ENCODE measurements around the gene BPNT1.
A peak's percentile ranks its signal among the peaks of the same experiment; 100 is the strongest.
"Not testable (repeated sequence)": the region's sequence is repeated elsewhere in the genome, so short reads cannot be mapped to it uniquely, and the experiment has no call there.

Gene BPNT1

DNA sequence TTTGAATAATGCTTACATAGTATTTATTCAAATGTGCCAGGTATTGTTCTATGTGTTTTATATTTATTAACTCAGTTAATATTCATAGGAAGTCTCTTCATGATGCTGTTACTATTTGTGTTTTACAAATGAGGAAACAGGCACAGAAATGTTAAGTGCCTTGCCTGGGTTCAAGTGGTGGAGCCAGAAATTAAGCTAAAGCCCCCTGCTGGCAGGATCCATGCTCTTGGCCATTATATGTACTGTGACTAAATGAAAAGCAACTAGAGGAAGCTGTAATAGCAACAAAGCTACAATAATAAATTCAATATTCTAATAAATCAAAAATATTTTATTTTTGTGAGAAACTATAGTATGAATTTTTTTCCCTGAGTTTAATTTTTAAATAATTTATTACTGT lies 34.3 kb upstream of the BPNT1 start:
- H3K9me3 ChIP-seq (ENCODE audit: control extremely low read depth in 1 of 5, control insufficient read depth in 4 of 5, insufficient read depth in 2 of 5, low read depth in 1 of 5, low read length in 4 of 5): no peaks in the 10 kb centered on the region
- ChIA-PET CTCF (interaction anchor here (1.2 to 3.6 kb wide), 6 partner anchors 8 to 67 kb away, joined by 3 to 15 read pairs (median 8); no protein-coding TSS in a partner anchor), POLR2A (interaction anchor here (1.1 kb wide), 1 partner anchor 13 kb away, joined by 3 read pairs; no protein-coding TSS in a partner anchor)
- no peak overlapping the region for H3K4me3 ChIP-seq (ENCODE audit: control insufficient read depth in 1 of 7, extremely low read depth in 1 of 7, insufficient read depth in 4 of 7, low read depth in 2 of 7, low read length in 6 of 7)
- H3K4me1 ChIP-seq (ENCODE audit: control extremely low read depth in 1 of 4, control insufficient read depth in 4 of 4, insufficient read depth in 4 of 4, low read length in 3 of 4): peaks cover 0 to 5% (median 1%) of the 10 kb centered on the region in 4 experiments
- peaks cover 12 to 34% (median 15%) of the 10 kb centered on the region in 4 experiments for H3K36me3 ChIP-seq (ENCODE audit: control insufficient read depth in 4 of 4, insufficient read depth in 4 of 4, low read length in 3 of 4)
- no peaks in the 10 kb centered on the region for H3K27me3 ChIP-seq (replicated peaks in 2 of 5; ENCODE audit: control insufficient read depth in 4 of 5, insufficient read depth in 5 of 5, low read length in 4 of 5)
- H3K27ac ChIP-seq (ENCODE audit: insufficient read depth in 1 of 2, low read depth in 1 of 2, low read length in 2 of 2, poor library complexity in 1 of 2, severe bottlenecking in 2 of 2): no peak overlapping the region
- DNase-seq: peak; percentile 22 to 46 (median 46)

DNA sequence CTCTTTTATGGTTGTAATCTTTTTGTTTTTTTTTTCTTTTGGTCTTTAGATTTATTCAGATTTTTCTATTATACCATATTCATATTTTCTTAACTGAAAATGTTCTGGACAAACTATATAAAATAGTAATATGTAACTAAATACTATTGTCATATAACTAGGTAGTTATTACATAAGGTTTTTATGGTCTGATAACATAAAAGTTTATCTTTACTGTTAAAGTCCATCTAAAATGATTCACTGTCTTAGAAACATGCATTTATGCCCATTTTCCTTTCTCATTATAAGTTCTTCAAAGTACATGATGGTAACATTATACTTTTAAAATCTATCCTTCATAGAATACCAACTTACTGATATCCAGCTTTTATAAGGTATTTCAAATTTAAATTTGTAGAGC lies 33.5 kb upstream of the BPNT1 start:
- Histone ChIP-seq H3K36me3 (ENCODE audit: control insufficient read depth in 4 of 4, insufficient read depth in 4 of 4, low read length in 3 of 4) (peaks cover 5 to 28% (median 11%) of the 10 kb centered on the region in 4 experiments), H3K27ac (ENCODE audit: insufficient read depth in 1 of 2, low read depth in 1 of 2, low read length in 2 of 2, poor library complexity in 1 of 2, severe bottlenecking in 2 of 2) (peak overlapping the region in 1 of 2 experiments; percentile 6), H3K4me3 (ENCODE audit: control insufficient read depth in 1 of 7, extremely low read depth in 1 of 7, insufficient read depth in 4 of 7, low read depth in 2 of 7, low read length in 6 of 7) (no peak overlapping the region), H3K9me3 (ENCODE audit: control extremely low read depth in 1 of 5, control insufficient read depth in 4 of 5, insufficient read depth in 2 of 5, low read depth in 1 of 5, low read length in 4 of 5) (no peaks in the 10 kb centered on the region), H3K4me1 (ENCODE audit: control extremely low read depth in 1 of 4, control insufficient read depth in 4 of 4, insufficient read depth in 4 of 4, low read length in 3 of 4) (peaks cover 0 to 5% (median 1%) of the 10 kb centered on the region in 4 experiments), H3K27me3 (replicated peaks in 2 of 5; ENCODE audit: control insufficient read depth in 4 of 5, insufficient read depth in 5 of 5, low read length in 4 of 5) (no peaks in the 10 kb centered on the region)
- ChIA-PET CTCF (interaction anchor here (0.6 to 3.6 kb wide), 5 partner anchors 10 to 124 kb away, joined by 3 to 15 read pairs (median 6); no protein-coding TSS in a partner anchor), POLR2A (no interaction called here)
- no peak for DNase-seq

DNA sequence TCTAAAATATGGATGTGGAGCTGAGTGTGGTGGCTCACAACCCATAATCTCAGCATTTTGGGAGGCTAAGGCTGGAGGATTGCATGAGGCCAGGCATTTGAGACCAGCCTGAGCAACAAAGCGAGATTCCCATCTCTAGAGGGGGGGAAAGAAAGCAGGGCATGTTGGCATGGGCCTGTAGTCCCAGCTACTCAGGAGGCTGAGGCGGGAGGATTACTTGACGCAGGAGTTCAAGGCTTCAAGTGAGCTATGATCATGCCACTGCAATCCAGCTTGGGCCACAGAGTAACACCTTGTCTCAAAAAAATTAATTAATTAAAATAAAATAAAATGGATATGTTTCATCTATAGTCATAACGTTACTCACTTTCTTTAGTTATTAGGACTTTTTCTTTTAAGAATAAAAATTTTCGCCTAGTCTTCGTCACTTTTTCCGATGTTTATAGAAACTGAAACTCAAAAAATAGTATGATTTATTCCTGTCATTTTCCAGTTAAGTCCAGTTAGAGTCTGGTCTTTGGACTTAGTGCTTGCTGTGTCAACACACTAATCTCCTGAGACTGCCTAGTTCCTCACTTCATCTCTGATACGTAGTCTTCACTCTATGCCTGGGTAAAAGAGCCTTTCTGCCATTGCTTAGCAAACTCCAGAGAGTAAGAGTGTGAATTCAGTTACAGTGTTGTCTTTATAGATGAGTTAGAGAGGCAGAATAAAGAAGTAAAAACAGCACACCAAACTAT lies 32.4 kb upstream of the BPNT1 start:
- CTCF ChIA-PET: interaction anchor here (3.6 kb wide), 1 partner anchor 9 kb away, joined by 15 read pairs; no protein-coding TSS in a partner anchor
- DNase-seq: no peak
- H3K27ac ChIP-seq (ENCODE audit: insufficient read depth in 1 of 2, low read depth in 1 of 2, low read length in 2 of 2, poor library complexity in 1 of 2, severe bottlenecking in 2 of 2): no peak overlapping the region
- peaks cover 0 to 5% (median 1%) of the 10 kb centered on the region in 4 experiments for H3K4me1 ChIP-seq (ENCODE audit: control extremely low read depth in 1 of 4, control insufficient read depth in 4 of 4, insufficient read depth in 4 of 4, low read length in 3 of 4)
- H3K4me3 ChIP-seq (ENCODE audit: control insufficient read depth in 1 of 7, extremely low read depth in 1 of 7, insufficient read depth in 4 of 7, low read depth in 2 of 7, low read length in 6 of 7): no peak overlapping the region
- H3K9me3 ChIP-seq (ENCODE audit: control extremely low read depth in 1 of 5, control insufficient read depth in 4 of 5, insufficient read depth in 2 of 5, low read depth in 1 of 5, low read length in 4 of 5): no peaks in the 10 kb centered on the region
- POLR2A ChIA-PET: no interaction called here
- no peaks in the 10 kb centered on the region for H3K27me3 ChIP-seq (replicated peaks in 2 of 5; ENCODE audit: control insufficient read depth in 4 of 5, insufficient read depth in 5 of 5, low read length in 4 of 5)
- WGBS (ENCODE audit: insufficient coverage): 98% methylated on average over 5 of the region's 8 CpGs
- H3K36me3 ChIP-seq (ENCODE audit: control insufficient read depth in 4 of 4, insufficient read depth in 4 of 4, low read length in 3 of 4): peaks cover 9 to 25% (median 11%) of the 10 kb centered on the region in 4 experiments

DNA sequence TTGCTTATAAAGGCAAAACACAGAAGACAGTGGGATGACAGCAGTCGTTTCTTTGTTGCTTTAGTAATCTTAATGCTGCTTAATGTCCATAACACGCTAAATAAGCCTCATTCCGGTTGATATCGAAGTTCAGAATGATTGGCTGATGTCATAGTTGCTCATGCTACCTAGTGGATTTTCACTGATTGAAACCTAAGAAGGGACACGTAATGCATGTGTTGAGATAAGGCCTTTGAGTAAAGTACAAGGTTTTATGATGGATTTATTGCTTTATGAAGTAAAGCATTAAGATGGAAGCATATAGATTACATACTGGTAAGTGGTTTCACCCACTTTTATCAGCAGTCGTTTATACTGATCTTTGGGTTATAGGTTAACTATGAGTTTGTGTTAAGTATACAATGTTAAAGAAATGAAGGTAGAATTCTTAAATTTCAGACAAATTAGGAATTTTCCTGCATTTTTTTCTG lies 29.5 kb upstream of the BPNT1 start:
- ChIA-PET POLR2A (no interaction called here), CTCF (no interaction called here)
- Histone ChIP-seq H3K27ac (ENCODE audit: insufficient read depth in 1 of 2, low read depth in 1 of 2, low read length in 2 of 2, poor library complexity in 1 of 2, severe bottlenecking in 2 of 2) (no peak overlapping the region), H3K9me3 (ENCODE audit: control extremely low read depth in 1 of 5, control insufficient read depth in 4 of 5, insufficient read depth in 2 of 5, low read depth in 1 of 5, low read length in 4 of 5) (no peaks in the 10 kb centered on the region), H3K4me1 (ENCODE audit: control extremely low read depth in 1 of 4, control insufficient read depth in 4 of 4, insufficient read depth in 4 of 4, low read length in 3 of 4) (no peaks in the 10 kb centered on the region), H3K27me3 (replicated peaks in 2 of 5; ENCODE audit: control insufficient read depth in 4 of 5, insufficient read depth in 5 of 5, low read length in 4 of 5) (no peaks in the 10 kb centered on the region), H3K36me3 (ENCODE audit: control insufficient read depth in 4 of 4, insufficient read depth in 4 of 4, low read length in 3 of 4) (peaks cover 5 to 34% (median 18%) of the 10 kb centered on the region in 4 experiments), H3K4me3 (ENCODE audit: control insufficient read depth in 1 of 7, extremely low read depth in 1 of 7, insufficient read depth in 4 of 7, low read depth in 2 of 7, low read length in 6 of 7) (no peak overlapping the region)
- DNase-seq: no peak
- 100% methylated on average over 5 of the region's 6 CpGs for WGBS (ENCODE audit: insufficient coverage)

DNA sequence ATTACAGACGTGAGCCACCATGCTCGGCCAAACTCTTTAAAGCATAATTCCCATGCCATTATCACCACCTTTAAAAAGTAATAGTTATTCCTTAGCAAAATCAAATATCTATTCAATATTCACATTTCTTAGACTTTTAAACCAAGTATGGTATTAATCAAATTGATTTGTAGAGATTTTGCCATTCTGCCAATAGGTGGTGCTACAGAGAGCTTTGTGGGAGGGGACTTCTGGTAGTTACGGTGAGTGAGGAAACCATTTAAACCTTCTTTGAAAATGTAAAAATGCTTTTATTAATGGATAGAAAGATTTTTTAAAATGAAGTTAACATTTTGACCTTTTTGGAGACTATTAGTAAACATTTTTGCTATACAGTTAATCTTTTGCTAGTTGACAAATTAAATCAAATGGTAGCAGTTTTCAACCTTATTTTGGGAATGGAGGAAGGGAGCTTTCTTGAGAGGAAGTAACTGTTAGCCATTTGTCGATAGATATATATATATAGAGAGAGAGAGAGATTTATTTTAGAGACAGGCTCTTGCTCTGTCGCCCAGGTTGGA lies 23.6 kb upstream of the BPNT1 start:
- DNase-seq: peak; percentile 58 to 83 (median 77)
- WGBS (ENCODE audit: insufficient coverage): 89% methylated on average over 4 of the region's 5 CpGs
- ChIA-PET POLR2A (no interaction called here), CTCF (interaction anchor here (0.8 to 2.3 kb wide), 11 partner anchors 9 to 664 kb away, joined by 3 to 15 read pairs (median 3); partner anchors contain the start of genes BPNT1 and IARS2)
- H3K9me3 ChIP-seq (ENCODE audit: control extremely low read depth in 1 of 5, control insufficient read depth in 4 of 5, insufficient read depth in 2 of 5, low read depth in 1 of 5, low read length in 4 of 5): no peaks in the 10 kb centered on the region
- H3K27ac ChIP-seq (ENCODE audit: insufficient read depth in 1 of 2, low read depth in 1 of 2, low read length in 2 of 2, poor library complexity in 1 of 2, severe bottlenecking in 2 of 2): no peak overlapping the region
- H3K36me3 ChIP-seq (ENCODE audit: control insufficient read depth in 4 of 4, insufficient read depth in 4 of 4, low read length in 3 of 4): peaks cover 13 to 49% (median 29%) of the 10 kb centered on the region in 4 experiments
- H3K27me3 ChIP-seq (replicated peaks in 2 of 5; ENCODE audit: control insufficient read depth in 4 of 5, insufficient read depth in 5 of 5, low read length in 4 of 5): no peaks in the 10 kb centered on the region
- H3K4me3 ChIP-seq (ENCODE audit: control insufficient read depth in 1 of 7, extremely low read depth in 1 of 7, insufficient read depth in 4 of 7, low read depth in 2 of 7, low read length in 6 of 7): no peak overlapping the region
- no peaks in the 10 kb centered on the region for H3K4me1 ChIP-seq (ENCODE audit: control extremely low read depth in 1 of 4, control insufficient read depth in 4 of 4, insufficient read depth in 4 of 4, low read length in 3 of 4)

DNA sequence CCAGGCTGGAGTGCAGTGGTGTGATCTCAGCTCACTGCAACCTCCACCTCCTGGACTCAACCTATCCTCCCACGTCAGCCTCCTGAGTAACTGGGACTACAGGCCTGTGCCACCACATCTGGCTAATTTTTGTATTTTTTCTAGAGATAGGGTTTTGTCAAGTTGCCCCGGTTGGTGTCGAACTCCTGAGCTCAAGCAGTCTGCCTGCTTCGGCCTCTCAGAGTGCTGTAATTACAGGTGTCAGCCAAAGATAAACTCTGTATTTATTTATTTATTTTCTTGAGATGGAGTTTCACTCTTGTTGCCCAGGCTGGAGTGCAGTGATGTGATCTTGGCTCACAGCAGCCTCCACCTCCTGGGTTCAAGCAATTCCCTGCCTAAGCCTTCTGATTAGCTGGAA lies 23.0 kb upstream of the BPNT1 start:
- CTCF ChIA-PET: interaction anchor here (1.0 to 2.3 kb wide), 7 partner anchors 8 to 665 kb away, joined by 3 to 15 read pairs (median 4); partner anchors contain the start of gene BPNT1
- H3K27ac ChIP-seq (ENCODE audit: insufficient read depth in 1 of 2, low read depth in 1 of 2, low read length in 2 of 2, poor library complexity in 1 of 2, severe bottlenecking in 2 of 2); H3K4me3 ChIP-seq (ENCODE audit: control insufficient read depth in 1 of 7, extremely low read depth in 1 of 7, insufficient read depth in 4 of 7, low read depth in 2 of 7, low read length in 6 of 7); H3K9me3 ChIP-seq (ENCODE audit: control extremely low read depth in 1 of 5, control insufficient read depth in 4 of 5, insufficient read depth in 2 of 5, low read depth in 1 of 5, low read length in 4 of 5); H3K27me3 ChIP-seq (replicated peaks in 2 of 5; ENCODE audit: control insufficient read depth in 4 of 5, insufficient read depth in 5 of 5, low read length in 4 of 5); DNase-seq; H3K4me1 ChIP-seq (ENCODE audit: control extremely low read depth in 1 of 4, control insufficient read depth in 4 of 4, insufficient read depth in 4 of 4, low read length in 3 of 4); POLR2A ChIA-PET: not testable (repeated sequence)
- WGBS (ENCODE audit: insufficient coverage): 83% methylated on average over 1 of the region's 4 CpGs
- H3K36me3 ChIP-seq (ENCODE audit: control insufficient read depth in 4 of 4, insufficient read depth in 4 of 4, low read length in 3 of 4): peaks cover 14 to 50% (median 31%) of the 10 kb centered on the region in 4 experiments

DNA sequence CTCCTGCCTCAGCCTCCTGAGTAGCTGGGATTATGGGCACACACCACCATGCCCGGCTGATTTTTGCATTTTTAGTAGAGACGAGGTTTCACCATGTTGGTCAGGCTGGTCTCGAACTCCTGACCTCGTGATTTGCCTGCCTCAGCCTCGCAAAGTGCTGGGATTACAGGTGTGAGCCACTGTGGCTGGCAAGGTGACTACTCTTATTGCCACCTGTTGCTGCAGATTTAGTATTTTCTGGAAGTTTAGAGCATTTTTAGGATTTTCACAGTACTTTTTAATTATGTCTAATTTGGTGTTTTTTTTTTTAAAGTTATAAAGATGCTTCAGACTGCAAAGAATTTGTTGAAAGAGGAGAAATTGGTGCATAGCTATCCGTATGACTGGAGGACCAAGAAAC lies 20.9 kb upstream of the BPNT1 start:
- 96% methylated on average over 6 of the region's 6 CpGs for WGBS (ENCODE audit: insufficient coverage)
- DNase-seq: not testable (repeated sequence)
- H3K36me3 ChIP-seq (ENCODE audit: control insufficient read depth in 4 of 4, insufficient read depth in 4 of 4, low read length in 3 of 4): peaks cover 16 to 58% (median 34%) of the 10 kb centered on the region in 4 experiments

More for the DNA sequence above, 20.9 kb upstream of the BPNT1 start:
- POLR2A ChIA-PET; H3K4me3 ChIP-seq (ENCODE audit: control insufficient read depth in 1 of 7, extremely low read depth in 1 of 7, insufficient read depth in 4 of 7, low read depth in 2 of 7, low read length in 6 of 7); H3K9me3 ChIP-seq (ENCODE audit: control extremely low read depth in 1 of 5, control insufficient read depth in 4 of 5, insufficient read depth in 2 of 5, low read depth in 1 of 5, low read length in 4 of 5); H3K27me3 ChIP-seq (replicated peaks in 2 of 5; ENCODE audit: control insufficient read depth in 4 of 5, insufficient read depth in 5 of 5, low read length in 4 of 5); H3K4me1 ChIP-seq (ENCODE audit: control extremely low read depth in 1 of 4, control insufficient read depth in 4 of 4, insufficient read depth in 4 of 4, low read length in 3 of 4); H3K27ac ChIP-seq (ENCODE audit: insufficient read depth in 1 of 2, low read depth in 1 of 2, low read length in 2 of 2, poor library complexity in 1 of 2, severe bottlenecking in 2 of 2): not testable (repeated sequence)
- CTCF ChIA-PET: interaction anchor here (0.9 kb wide), 1 partner anchor 13 kb away, joined by 3 read pairs; no protein-coding TSS in a partner anchor
